Muscle of back (tissue), 11 donors: ENCODE results near the gene PRKCA. TPM values are rescaled to one million over a fixed set of nuclear protein-coding genes. Genes with fewer than 3 reads are reported as not detected.
A peak's percentile ranks its signal among the peaks of the same experiment; 100 is the strongest.

ENCODE experiments used
- DNase-seq, 3 donors: peaks; one replicate each; pipeline versions ENCODE4 v3.0.0 to v3.0.0-alpha.2; 2013
- polyA plus RNA-seq, 10 donors: library from polyadenylated mRNA; unstranded; fragments of 120-200 nt; gene quantifications; one replicate each; pipeline ENCODE4 v1.2.1, GENCODE V29; 2013; ENCODE audit not compliant: insufficient read length in 10 of 10

The PRKCA gene
- polyA plus RNA-seq, 10 donors = 3.0 to 5.1 (median 4.1) TPM

DNA sequence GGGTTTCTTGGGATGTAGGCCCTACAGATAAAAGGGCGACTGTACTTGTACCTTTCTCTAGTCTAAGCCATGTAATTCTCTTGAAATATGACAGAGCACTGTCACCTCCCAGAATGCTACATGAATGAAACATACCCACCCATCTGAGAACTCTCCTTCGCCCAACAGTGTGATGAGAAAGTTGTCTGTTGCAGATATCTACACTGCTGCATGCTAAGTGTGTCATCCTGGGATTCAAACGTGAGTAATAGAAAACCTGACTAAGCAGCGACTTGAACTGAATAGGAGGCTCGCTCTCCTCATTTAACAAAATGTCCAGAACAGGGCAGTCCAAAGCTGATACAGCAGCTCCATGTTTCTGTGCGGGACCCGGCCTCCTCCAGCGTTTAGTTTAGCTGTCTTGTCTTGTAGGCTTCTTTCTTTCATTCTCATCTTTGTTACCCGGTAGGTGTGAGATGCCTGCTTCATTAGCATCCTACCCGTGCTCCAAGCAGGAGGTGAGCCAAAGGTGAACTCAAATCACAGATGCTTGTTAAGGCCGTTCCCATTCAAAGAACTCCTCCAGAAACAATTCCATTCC lies 211.9 kb downstream of the PRKCA start:
- no peak for DNase-seq

DNA sequence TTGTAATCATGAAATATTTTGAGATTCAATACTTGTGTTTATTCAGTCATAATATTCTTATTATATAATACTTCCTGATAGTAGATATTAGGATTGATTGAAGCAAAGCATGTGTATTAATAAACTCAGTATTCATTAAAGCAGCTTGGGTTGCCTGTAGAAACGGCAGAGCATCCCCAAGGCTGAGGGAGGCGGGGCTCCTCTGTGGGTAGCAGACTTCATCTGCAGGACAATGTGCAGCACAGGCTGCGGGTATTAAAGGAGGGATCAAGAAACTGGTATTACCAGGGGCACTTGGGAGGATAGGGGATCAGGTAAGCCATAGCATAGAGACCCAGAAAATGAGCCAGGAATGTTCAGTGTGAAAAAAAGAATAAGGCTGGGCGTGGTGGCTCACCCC lies 213.6 kb downstream of the PRKCA start:
- DNase-seq = no peak

DNA sequence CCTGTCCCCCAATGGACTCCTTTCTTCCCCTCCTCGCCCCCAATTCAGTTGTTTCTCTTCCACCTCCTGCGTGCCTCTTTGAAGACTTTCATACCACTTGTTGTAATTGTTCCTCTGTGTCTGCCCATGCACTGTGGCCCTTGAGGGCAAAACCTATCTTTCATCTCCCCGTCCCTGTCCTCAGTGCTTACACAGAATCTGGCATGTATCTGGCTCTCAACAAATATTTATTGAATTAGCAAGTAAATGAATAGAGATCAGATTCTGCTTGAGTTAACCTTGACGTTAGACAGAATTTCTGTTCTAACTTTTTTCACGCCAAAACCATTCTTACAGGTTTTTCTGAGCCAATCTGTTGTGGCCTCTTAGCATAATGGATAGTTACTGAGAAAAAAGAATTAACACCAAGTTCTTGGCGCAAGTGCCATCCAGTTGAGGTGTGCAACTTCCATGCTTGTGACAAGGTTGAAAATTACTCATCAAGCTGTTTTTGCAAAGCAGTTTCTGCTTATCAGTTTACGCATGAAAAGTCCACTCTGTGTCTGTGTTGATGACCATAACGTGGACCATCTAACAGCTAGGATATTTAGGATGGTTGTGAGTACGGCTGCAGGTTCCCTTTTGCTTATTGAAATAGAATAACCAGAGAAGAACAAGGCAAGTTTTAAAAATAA lies 215.1 kb downstream of the PRKCA start:
- DNase-seq = no peak

DNA sequence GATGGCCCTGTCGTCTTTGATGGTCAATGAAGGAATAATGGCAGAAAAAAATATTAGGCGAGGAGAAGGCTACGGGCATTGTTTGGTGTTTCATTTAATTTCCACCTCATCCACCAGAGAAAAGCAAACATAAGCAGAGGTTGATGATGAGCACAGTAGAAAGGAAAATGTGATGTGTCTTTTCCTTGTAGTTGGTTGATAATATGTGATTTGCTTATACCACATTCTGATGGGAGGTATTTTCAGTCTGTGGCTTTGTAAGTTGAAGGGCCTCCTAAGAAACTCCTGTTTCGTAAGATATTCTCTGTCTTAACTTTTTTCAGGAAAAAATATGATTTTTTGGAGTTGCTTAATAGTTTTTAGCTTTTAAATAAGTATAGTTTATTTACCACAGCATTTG lies 215.7 kb downstream of the PRKCA start:
- DNase-seq = no peak

DNA sequence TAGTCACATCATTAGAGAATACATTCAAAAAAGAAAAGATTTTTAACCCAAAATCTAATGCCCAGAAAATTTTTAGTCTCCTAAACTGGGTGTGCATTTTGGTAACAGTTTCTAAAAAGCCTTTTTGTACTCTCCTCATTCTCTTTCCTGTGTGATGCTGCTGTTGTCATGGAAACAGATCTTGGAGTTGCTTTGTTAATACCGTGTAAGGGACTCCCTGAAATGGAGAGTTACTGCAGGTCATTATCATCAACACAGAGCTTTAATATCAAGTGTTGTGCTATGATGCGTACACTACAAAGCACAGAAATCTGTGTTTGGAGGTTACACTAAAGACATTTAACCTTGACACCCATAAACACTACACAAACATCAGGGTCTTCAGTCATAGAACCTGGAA lies 216.3 kb downstream of the PRKCA start:
- no peak for DNase-seq

DNA sequence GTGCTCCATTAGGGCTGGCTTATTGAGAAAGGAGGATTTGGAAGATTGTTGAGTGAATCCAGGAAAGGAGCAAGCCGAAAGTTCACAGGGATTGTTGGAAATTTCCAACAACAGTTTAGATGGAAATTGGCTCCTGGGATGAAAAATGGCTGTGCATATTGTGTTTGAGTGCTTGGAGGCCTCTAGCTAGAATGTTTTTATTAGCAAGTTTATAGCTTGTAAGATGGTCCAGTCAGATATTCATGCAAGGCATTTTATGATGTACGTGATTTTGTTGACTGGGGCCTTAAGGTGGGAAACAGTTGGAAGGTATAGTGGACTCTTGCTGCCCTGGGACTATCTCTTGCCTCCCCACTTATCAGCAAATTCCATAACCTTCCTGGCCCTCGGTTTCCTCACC lies 216.7 kb downstream of the PRKCA start:
- no peak for DNase-seq

DNA sequence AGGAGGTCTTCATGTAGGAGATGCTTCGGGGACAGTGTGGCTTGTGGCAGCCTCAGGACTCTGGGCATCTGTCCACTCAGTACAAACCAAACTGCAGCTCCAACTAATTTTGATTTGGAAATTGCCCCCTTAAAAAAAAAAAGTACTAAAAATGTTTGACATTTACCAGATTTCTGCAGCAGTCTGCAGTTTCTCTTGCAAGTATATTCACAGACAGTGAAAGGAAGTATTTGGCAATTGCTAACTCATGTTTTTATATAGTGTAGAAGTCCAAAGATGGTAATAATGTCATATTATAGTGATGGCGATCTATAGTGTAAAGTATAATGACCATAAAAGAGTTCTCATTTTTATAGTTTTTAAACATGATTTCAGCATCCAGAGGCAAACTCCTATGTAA lies 218.6 kb downstream of the PRKCA start:
- no peak for DNase-seq

DNA sequence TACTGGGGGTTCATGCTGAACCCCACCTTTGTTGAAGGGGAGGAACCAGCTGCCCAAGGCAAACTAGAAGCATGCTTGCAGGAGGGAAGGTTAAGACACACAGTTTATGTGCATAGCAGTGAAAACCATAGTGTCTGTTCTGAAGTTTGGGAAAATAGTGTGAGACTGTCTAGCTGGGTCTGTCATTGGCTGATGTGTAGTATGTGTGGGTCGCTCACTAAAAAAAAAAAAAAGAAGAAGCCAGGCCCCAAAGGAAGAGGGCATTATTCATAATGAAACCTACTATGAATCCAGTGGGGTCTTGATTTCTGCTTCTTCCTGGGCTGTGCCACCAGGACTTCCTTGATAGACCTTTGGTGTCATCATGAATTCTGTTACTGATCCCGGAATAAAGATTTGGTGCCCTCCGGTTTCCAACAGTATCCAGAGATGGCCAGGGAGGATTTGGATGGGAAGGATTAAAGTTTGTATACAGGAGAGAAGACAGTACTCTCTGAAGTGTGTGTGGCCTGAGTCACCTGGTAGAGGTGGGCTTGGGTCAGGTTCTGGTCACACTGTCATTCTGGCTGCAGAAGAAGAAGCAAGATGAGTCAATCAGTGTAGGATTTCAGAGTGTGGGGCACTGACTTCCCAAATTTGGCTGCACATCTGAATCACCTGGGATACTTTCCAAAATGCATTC lies 220.3 kb downstream of the PRKCA start:
- DNase-seq = no peak

DNA sequence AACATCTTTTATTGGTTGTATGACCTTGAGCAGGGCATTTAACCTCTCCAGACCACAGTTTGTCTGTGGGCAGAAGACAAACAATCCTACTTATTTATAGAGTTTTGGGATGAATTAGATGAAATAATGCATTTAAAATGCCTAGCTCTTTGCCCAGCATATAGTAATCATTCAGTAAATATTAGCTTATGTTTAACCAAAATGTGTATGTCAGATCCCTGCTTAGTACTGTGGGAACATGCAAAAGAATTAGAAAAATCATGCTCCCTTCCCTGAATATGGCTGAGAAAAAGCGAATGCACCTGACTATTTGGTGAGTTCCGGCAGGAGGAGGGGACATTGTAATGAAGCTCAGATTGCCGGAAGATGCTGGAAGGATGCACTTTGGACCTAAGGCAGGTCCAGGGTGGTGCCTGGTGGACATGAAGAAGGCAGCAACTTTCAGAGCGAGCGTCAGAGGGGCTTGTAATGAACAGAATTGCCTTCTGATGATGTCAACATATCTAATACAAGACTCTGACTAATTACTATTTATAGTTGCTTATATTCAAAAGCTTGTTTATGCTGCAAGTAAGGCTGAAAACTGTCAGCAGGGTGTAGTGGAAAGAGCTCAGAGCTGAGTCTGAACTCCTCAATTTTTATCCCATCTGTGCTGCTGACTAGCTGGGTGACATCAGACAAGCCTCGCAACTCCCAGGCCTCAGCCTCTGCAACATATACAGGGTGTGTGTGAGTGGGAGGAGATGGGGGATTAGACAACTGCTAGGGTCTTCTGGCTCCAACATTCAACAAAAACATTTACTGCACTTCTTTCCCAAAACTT lies 221.2 kb downstream of the PRKCA start:
- peak in 1 of 3 donors; percentile 39 for DNase-seq

DNA sequence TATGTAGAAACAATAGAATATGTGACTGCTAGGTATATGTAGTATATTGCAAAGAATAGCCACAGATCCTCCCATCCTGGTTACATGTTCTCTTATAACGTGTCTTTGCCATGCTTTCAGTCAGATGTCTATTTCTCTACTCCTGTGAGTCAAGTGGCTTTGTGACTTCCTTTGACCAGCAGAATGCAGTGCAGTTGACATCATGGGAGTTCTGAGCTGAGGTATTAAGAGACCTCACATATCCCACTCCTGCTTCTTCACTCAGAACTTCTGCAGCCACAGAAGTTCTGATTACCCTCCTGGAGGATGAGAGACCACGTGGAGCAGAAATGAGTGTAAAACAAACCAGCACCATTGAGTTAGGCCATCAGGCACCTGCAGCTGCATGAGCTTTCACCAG lies 222.5 kb downstream of the PRKCA start:
- no peak for DNase-seq

DNA sequence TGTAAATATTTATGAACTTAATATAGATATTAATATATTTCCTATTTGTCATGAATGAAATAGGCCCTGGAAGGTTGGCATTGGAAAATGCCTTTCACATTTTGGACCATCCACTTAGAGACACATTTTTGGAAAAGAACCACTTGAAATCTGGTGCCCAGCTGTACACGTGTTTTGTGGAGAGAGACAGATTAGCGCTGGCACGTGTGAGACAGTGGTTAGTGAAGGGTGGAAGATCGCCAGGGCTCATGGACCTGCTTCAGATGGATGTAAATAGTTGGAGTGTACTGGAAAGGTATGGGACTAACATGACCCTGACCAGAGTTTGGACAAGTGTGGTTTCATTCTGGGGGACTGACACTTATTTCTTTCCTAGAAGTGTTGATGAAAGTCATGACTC lies 222.9 kb downstream of the PRKCA start:
- DNase-seq = no peak

DNA sequence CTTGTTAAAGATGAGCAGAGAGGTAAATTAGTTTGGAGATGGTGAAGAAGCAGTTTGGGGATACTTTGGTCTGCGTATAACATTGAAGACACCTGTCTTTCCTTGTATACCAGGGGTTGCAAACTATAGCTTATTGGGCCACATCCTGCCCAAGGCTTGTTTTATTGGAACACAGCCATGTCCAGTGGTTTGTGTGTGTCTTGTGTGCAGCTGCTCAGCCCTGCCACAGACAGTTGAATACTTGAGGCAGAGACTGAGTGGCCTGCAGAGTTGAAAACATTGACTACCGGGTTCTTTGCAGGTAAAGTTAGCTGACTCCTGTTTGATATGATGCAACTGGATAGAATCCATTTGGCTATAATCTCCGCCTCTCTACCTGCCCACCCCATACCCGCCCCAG lies 224.4 kb downstream of the PRKCA start:
- no peak for DNase-seq

DNA sequence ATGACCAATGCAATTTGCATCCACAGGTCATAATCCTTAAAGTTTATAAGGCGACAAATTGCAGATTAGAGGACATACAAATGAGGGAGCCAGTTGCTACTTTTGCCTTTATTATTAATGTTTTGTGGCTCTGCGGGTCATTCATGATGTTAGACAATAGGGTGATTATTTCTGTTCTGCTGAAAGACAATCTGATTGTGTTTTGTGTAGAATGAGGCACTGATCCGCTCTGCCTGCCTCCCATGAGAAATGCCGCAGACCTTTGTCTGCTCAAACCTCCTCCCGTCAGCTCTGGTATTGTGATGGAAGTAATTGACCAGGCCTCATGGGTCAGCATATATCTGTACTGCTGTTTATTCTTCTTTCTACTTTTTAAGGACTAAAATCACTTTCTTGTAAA lies 224.9 kb downstream of the PRKCA start:
- no peak for DNase-seq

DNA sequence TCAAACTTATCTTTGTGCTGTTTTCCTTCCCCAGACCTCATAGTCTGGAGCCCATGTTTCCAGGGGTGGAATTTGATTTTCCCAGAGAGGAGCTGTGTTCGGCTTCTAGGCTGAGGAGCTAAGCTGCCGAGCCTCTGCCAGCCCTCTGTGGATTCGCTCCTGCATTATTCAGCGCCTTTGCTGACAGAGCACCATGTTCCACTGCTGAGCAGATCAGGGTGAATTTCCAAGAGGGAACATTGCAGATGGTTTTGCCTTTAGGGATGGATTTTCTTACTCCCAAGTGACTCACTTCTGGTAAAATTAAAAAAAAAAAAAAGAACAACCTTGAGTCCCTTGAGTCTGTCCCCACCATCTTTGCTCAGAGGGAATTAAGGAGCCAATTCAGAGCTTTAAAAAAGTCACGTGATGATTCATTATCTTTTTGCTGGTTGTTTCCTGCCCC lies 229.5 kb downstream of the PRKCA start:
- DNase-seq = no peak

DNA sequence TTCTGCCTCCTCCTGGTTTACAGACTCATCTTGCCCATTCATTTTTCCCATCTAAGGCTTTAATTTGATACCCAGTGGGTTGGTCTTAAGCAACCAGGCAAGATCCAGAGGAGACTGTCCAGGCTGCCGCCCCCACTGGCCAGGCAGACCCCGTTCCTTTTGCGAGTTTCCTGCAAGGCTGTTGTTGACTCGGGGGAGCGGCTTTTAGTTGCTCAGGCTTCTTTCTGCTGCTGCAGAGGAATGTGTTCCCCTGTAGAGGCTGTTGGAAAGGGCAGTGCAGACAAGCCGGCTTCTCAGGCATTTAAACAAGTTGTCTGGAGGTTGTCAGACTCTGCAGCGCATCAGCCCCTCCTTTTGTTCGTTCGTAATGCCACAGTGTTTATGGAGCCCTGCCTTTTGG lies 231.2 kb downstream of the PRKCA start:
- DNase-seq = peak in 1 of 3 donors; percentile 53

DNA sequence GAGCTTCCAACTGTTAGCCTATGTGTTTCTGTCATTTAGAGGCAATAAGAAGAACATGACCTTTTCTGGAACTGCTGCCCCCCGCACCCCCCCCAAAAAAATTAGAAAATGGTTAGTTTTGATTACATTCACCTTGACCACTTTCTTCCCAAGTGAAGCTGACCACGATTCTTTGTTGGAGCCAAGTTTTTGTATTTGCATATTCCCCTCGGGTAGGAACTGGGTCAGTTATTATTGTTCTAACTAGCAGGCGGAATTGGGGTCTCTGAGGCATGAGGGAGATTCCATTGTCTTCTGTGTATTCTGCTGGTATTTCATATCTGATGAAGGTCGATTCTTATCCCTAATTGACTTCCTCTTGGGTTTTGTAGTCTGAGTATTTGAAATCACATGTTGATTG lies 231.6 kb downstream of the PRKCA start:
- DNase-seq = no peak

DNA sequence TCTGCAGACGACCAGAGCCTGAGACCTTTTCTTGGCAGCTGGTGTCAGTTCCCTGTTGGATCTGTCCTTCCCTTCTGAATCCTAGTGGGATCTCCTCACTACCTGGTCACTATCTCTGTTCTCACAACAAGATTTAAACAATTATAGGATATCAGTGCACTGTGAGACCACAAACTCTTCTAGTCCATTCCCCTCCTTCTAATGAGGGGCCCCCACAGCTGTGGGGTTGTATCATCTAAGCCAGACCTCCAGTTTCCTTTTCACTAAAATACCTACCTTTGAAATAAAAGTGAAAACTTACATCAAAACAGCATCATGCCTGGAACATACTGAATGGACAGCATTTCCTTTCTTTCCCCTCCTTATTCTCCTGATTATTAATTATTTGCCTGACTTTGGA lies 233.2 kb downstream of the PRKCA start:
- DNase-seq = no peak

DNA sequence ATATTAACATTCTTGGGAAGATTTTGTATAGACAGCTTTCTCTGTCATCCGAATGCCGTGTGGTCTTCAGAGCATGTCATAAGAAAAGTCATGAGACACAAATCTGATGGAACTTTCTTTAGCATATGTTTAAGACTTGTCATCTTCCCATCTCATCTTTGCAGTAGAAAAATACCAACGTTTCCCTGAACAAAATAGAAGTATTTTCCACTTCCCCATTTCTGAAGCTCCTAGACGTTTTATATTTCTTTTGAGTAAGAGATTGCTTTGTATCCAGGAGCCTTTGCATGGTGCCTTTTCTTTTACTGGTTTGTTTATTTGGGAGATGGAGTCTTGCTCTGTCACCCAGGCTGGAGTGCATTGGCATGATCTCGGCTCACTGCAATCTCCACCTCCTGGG lies 235.1 kb downstream of the PRKCA start:
- DNase-seq = no peak

DNA sequence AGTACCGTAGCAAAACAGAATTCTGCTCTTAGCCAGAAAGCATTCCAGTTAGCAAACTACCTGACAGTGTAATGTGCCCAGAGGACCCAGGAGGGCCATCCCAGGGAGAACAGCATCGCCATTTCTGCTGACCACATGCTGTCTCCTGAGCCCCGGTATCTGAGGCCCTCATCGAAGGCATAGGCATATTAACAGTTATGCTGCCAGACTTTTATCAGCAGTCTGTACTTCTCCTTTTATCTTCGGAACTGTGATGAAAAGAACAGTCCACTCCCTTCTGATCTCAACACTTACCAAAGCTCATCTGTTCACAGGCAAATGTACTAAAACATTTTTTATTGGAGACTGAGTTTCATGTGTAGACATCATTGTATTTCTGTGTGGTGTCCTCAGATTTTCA lies 236.4 kb downstream of the PRKCA start:
- DNase-seq = no peak

DNA sequence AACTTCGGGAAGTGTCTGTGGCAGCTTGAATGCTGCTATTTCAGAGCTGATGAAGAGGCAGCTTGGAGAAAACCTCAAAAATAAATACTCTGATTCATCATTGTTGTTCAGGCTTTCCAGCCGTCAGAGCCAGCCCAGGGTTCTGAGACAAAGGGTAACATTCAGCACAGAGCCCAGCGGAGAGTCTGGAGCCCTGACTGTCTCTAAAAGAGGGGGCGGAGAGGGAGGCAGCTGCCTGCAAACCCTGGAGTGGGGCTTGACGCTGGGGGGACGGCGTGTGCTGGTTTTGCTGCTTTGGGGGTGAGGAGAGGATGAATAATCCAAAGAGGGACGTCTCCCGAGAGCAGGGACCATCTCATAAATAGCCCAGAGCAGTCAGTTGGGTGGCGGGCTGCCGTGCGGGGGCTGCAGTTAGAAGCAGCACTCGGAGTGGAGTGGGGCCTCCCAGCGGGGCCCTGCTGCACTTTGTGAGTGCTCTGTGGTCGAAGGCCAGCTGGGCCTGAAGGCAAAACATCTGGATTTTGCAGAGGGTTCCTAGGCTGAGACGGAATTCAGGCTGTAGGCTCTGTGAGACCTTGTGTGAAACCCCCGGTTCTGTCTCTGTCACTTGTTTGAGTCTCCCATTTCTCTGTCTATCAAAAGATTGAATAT lies 237.8 kb downstream of the PRKCA start:
- peak; percentile 39 to 86 (median 77) for DNase-seq

DNA sequence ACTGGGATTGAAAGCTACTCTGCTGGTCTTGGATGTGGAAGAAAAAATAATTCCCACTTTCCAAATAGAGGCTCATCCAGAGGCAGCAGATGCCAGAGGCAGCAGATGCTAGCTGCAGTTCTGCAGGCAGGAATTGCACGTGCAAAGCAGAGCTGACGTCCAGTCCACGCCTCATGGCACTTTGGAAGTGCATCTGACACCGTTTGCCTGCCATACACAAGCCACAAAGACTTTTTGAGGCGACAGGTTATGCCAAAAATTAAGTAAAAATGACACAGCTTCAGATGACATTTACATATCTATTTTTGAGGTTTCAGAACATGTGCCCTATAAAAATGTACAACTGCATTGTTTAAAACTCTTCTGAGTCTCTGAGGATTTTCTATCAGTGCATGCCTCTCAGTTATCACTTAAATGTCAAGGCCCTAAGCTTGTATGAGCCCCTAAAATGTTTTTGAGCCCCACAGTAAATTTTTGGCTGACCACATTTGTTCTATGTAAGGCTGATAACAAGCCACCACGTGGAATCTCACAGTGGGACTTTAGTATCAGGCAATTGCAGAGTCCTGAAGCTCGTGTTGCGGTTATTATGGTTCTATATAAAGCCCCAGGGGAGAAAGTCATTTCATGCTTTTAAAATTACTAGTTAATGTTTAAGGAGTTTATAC lies 239.2 kb downstream of the PRKCA start:
- peak in 2 of 3 donors; percentile 40 to 71 for DNase-seq
